Spleen (tissue), 7 donors: Measurements from ENCODE around the gene ELP2.

Source experiments
- POLR2A ChIP-seq, 3 donors: fragments of 450-650 bp; IDR thresholded peaks; one replicate each; pipeline ENCODE4 v1.5.1; 2017; ENCODE audit warnings: antibody characterized with exemption in 3 of 3, mild to moderate bottlenecking in 1 of 3
- TF ChIP-seq, protein P1 (sequence below), 11 experiments: fragments of 200-600 bp in 7 of 11; fragments of 450-650 bp in 4 of 11; sonication (generic) in 4 of 11; IDR thresholded peaks in 8 of 11; conservative IDR thresholded peaks in 3 of 11; 1 replicate in 7 of 11; 2 replicates in 4 of 11; pipeline versions ENCODE4 v1.4.0 to v1.8.0; 2016 to 2021; ENCODE audit warnings: antibody characterized with exemption in 11 of 11, inconsistent platforms in 4 of 11, mild to moderate bottlenecking in 1 of 11
- donor health status: DM: no; HTN: no; CAD: no; lungs with moderate emphysema.
- donor health status: DM: no; HTN: no; CAD: no.
- donor health status: DM: no; HTN: no; CAD: no.

- TF ChIP-seq, protein P1, sequence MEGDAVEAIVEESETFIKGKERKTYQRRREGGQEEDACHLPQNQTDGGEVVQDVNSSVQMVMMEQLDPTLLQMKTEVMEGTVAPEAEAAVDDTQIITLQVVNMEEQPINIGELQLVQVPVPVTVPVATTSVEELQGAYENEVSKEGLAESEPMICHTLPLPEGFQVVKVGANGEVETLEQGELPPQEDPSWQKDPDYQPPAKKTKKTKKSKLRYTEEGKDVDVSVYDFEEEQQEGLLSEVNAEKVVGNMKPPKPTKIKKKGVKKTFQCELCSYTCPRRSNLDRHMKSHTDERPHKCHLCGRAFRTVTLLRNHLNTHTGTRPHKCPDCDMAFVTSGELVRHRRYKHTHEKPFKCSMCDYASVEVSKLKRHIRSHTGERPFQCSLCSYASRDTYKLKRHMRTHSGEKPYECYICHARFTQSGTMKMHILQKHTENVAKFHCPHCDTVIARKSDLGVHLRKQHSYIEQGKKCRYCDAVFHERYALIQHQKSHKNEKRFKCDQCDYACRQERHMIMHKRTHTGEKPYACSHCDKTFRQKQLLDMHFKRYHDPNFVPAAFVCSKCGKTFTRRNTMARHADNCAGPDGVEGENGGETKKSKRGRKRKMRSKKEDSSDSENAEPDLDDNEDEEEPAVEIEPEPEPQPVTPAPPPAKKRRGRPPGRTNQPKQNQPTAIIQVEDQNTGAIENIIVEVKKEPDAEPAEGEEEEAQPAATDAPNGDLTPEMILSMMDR (IDR thresholded peaks at IDR 0.05 in 8 of 11, conservative IDR thresholded peaks at IDR 0.05 in 3 of 11), result no peak
- TF ChIP-seq POLR2A (IDR thresholded peaks at IDR 0.05), result no peak
These were observed 66.7 kb downstream of the ELP2 start for GRCh38 chr18:36196238-36196995.
